Right lobe of liver (tissue), 6 donors: ENCODE results near the gene NEGR1. TPM values are rescaled to one million over a fixed set of nuclear protein-coding genes. Genes with fewer than 3 reads are reported as not detected.
A peak's percentile ranks its signal among the peaks of the same experiment; 100 is the strongest.

Source experiments
- ATAC-seq, 4 donors: fragments of 200-7000 bp; cut with Tn5 transposase; one replicate each; pipeline ENCODE4 v1.9.1; 2020; ENCODE audit warnings: mild to moderate bottlenecking in 4 of 4, moderate library complexity in 4 of 4
- DNase-seq, 3 donors: peaks; one replicate each; pipeline ENCODE4 v3.0.0-alpha.2; 2020
- H3K27ac ChIP-seq, 3 donors: fragments of 200-600 bp; one replicate each; pipeline ENCODE4 v1.8.0; 2022
- H3K27me3 ChIP-seq, 2 donors: fragments of 200-600 bp; one replicate each; pipeline ENCODE4 v1.8.0; 2022
- H3K36me3 ChIP-seq, 4 donors: fragments of 200-600 bp; sonication (generic) in 1 of 4; one replicate each; pipeline versions ENCODE4 v1.5.1 to v1.8.0; 2017 to 2022; ENCODE audit warnings: control low read depth in 1 of 4
- H3K4me1 ChIP-seq, 4 donors: fragments of 200-600 bp; sonication (generic) in 1 of 4; one replicate each; pipeline versions ENCODE4 v1.5.1 to v1.8.0; 2017 to 2022; ENCODE audit warnings: control low read depth in 1 of 4
- H3K4me3 ChIP-seq, 3 donors: fragments of 200-600 bp; one replicate each; pipeline ENCODE4 v1.8.0; 2022
- H3K9me3 ChIP-seq, 4 donors: fragments of 200-600 bp; sonication (generic) in 1 of 4; one replicate each; pipeline versions ENCODE4 v1.5.1 to v1.8.0; 2017 to 2022; ENCODE audit warnings: control low read depth in 1 of 4
- CTCF ChIP-seq, 4 donors: fragments of 200-600 bp in 3 of 4; fragments of 450-650 bp in 1 of 4; IDR thresholded peaks; one replicate each; pipeline versions ENCODE4 v1.5.1 to v1.8.0; 2016 to 2022; ENCODE audit warnings: antibody characterized with exemption in 4 of 4, mild to moderate bottlenecking in 2 of 4
- POLR2A ChIP-seq: fragments of 450-650 bp; IDR thresholded peaks from one replicate; pipeline ENCODE4 v1.6.1; 2017; ENCODE audit warnings: antibody characterized with exemption, mild to moderate bottlenecking
- WGBS: methylation state at CpG from one replicate; pipeline ENCODE4 v1.1.6; 2018; ENCODE audit warnings: low coverage, low lambda C conversion rate; ENCODE audit not compliant: insufficient coverage; ENCODE audit errors: missing lambda C conversion rate; 5-methylcytosine and 5-hydroxymethylcytosine counted together
- intact Hi-C, 2 donors: fragments of 100-400 bp; cut with DNase I; formaldehyde crosslinking; loops; one replicate each; pipeline versions ENCODE4 v1.11.2 to v1.14.1; 2022
- total RNA-seq, 6 experiments: library from RNA; depleted of rRNA in 2 of 6; stranded (reverse); fragments of >200 nt in 2 of 6; fragmentation: NEBNext Ultra II Directional in 3 of 6; extraction: Animal tissue kit (Norgen Biotek cat#: 25700) in 3 of 6; gene quantifications; one replicate each; pipeline versions ENCODE4 v1.1.0 to v1.2.4, GENCODE V29; 2016 to 2023
- donor health status: DM: no; HTN: yes; CAD: no.
- donor health status: DM: no; HTN: no; CAD: no.
- donor health status: DM: no; HTN: no; CAD: no.
- donor health status: DM: no; HTN: yes; CAD: no.
- donor health status: DM: no; HTN: yes; CAD: no.

NEGR1 gene
- total RNA-seq, 6 experiments from 2014 or later = 0.02 to 0.31 (median 0.14) TPM

- no peak for ATAC-seq
- TF ChIP-seq POLR2A (no peak), CTCF (IDR thresholded peaks at IDR 0.05) (no peak)
- H3K36me3 ChIP-seq = no peaks in the 10 kb centered on the region
- 82% methylated on average over 2 of the region's 2 CpGs for WGBS
- no peaks in the 10 kb centered on the region for H3K9me3 ChIP-seq
- intact Hi-C loops = no loop called here
- H3K4me3 ChIP-seq = no peak overlapping the region
- no peak overlapping the region for H3K27ac ChIP-seq
- no peaks in the 10 kb centered on the region for H3K27me3 ChIP-seq
- peaks cover 0 to 9% (median 0%) of the 10 kb centered on the region in 4 donors for H3K4me1 ChIP-seq
- no peak for DNase-seq
These were observed 342.1 kb downstream of the NEGR1 start for GRCh38 chr1:71940261-71940660.

DNA sequence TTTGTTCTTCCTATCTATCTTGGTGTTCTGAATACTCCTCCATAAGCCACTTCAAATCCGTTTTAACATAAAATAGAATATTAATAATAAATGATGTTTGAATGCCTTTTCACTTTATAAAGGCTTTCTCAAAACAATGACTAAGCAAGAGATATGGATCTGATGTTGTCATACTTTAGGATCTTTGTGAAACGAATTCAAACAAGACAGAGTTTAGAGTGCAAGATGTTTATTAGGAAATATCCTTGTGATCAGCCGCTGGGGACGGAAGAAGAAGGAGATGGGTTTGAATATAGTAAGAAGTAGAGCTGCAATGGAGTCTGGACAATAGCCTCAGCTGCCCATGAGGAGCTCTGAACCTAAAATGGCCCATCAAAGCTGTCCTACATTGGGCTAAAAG is 351.8 kb downstream of the NEGR1 start:
- WGBS = 54% methylated on average over 4 of the region's 4 CpGs
- intact Hi-C loops = no loop called here
- no peak for ATAC-seq
- no peaks in the 10 kb centered on the region for H3K9me3 ChIP-seq
- TF ChIP-seq CTCF (IDR thresholded peaks at IDR 0.05) = no peak
- no peak for TF ChIP-seq POLR2A
- DNase-seq = no peak
- H3K4me1 ChIP-seq = no peaks in the 10 kb centered on the region
- H3K4me3 ChIP-seq = no peak overlapping the region
- no peaks in the 10 kb centered on the region for H3K27me3 ChIP-seq
- H3K27ac ChIP-seq = no peak overlapping the region
- H3K36me3 ChIP-seq = no peaks in the 10 kb centered on the region

- ATAC-seq (peak; percentile 78 to 90 (median 86)), DNase-seq (peak; percentile 45 to 64 (median 59))
- WGBS = 59% methylated on average over 5 of the region's 5 CpGs
- no peaks in the 10 kb centered on the region for H3K27me3 ChIP-seq
- no peaks in the 10 kb centered on the region for H3K36me3 ChIP-seq
- TF ChIP-seq CTCF (IDR thresholded peaks at IDR 0.05) (peak in 1 of 4 donors; percentile 19), POLR2A (no peak)
- intact Hi-C loops = no loop called here
- H3K9me3 ChIP-seq = no peaks in the 10 kb centered on the region
- H3K4me3 ChIP-seq = no peak overlapping the region
- H3K4me1 ChIP-seq = peaks cover 0 to 34% (median 5%) of the 10 kb centered on the region in 4 donors
- peak overlapping the region in 1 of 3 donors; percentile 27 for H3K27ac ChIP-seq
These were observed 360.3 kb downstream of the NEGR1 start for GRCh38 chr1:71921935-71922559.

- no peak overlapping the region for H3K27ac ChIP-seq
- WGBS = 40% methylated on average over 1 of the region's 1 CpG
- ATAC-seq (peak in 3 of 4 donors; percentile 28 to 56 (median 38)), DNase-seq (no peak)
- no peak overlapping the region for H3K4me3 ChIP-seq
- H3K9me3 ChIP-seq = no peaks in the 10 kb centered on the region
- H3K27me3 ChIP-seq = no peaks in the 10 kb centered on the region
- intact Hi-C loops = no loop called here
- no peak for TF ChIP-seq CTCF (IDR thresholded peaks at IDR 0.05)
- no peak for TF ChIP-seq POLR2A
- no peaks in the 10 kb centered on the region for H3K36me3 ChIP-seq
- H3K4me1 ChIP-seq = peaks cover 0 to 34% (median 5%) of the 10 kb centered on the region in 4 donors
These were observed 361.1 kb downstream of the NEGR1 start for GRCh38 chr1:71921204-71921603.
